D721Med (cell line): ENCODE data around the gene LRATD1.

Source experiments
- DNase-seq: peaks from one replicate; pipeline ENCODE4 v3.0.0; 2011; ENCODE audit warnings: low spot score; ENCODE audit not compliant: insufficient read length
- FAIRE-seq: peaks from 2 replicates; lab custom pipeline; 2011; peaks lifted over from hg19 to GRCh38; lab: Jason Lieb, UNC
- TF ChIP-seq, protein P1 (sequence below): IDR thresholded peaks from 2 replicates; pipeline ENCODE4 v1.5.1; 2012; ENCODE audit warnings: mild to moderate bottlenecking, control low read depth; ENCODE audit not compliant: insufficient read depth; ENCODE audit errors: missing control alignments

Gene LRATD1

DNA sequence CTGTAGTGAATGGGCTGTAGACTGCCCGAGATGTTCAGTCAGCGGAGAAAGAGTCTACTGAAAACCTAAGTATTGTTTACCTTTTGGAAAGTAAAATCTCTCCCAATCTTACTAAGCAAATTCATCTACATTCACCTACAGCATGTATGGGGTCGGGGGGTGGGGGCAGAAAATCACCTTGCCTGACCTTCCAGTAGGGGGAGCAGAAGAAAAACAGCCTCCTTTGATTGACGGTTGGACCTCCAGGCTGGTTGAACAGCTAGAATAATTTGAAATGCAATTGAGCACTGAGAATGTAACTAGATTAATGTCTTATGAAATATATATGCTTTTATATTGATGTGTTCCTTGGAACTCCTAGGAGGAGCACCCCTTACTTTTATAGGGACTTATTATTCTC lies 10.0 kb downstream of the LRATD1 start:
- TF ChIP-seq, protein P1, sequence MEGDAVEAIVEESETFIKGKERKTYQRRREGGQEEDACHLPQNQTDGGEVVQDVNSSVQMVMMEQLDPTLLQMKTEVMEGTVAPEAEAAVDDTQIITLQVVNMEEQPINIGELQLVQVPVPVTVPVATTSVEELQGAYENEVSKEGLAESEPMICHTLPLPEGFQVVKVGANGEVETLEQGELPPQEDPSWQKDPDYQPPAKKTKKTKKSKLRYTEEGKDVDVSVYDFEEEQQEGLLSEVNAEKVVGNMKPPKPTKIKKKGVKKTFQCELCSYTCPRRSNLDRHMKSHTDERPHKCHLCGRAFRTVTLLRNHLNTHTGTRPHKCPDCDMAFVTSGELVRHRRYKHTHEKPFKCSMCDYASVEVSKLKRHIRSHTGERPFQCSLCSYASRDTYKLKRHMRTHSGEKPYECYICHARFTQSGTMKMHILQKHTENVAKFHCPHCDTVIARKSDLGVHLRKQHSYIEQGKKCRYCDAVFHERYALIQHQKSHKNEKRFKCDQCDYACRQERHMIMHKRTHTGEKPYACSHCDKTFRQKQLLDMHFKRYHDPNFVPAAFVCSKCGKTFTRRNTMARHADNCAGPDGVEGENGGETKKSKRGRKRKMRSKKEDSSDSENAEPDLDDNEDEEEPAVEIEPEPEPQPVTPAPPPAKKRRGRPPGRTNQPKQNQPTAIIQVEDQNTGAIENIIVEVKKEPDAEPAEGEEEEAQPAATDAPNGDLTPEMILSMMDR: no peak
- FAIRE-seq (no peak), DNase-seq (no peak)

DNA sequence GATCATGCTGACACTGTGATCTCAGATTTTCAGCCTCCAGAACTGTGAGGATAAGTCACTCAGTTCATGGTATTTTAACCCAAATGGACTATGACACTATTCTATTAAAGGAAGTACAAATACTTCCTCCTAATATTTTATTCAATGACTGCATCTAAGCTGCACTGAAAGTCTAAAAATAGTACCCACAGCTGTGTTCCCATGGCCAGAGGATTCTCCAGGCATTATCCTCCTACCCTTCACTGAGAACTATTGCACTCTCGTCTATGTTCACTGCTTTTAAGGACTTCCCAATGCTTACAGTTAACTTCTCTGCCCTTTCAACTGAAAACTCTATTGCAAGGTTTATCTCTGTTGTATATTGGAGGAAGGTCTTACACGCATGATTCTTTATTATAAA lies 15.2 kb downstream of the LRATD1 start:
- FAIRE-seq (no peak), DNase-seq (no peak)
- TF ChIP-seq, protein P1: no peak

DNA sequence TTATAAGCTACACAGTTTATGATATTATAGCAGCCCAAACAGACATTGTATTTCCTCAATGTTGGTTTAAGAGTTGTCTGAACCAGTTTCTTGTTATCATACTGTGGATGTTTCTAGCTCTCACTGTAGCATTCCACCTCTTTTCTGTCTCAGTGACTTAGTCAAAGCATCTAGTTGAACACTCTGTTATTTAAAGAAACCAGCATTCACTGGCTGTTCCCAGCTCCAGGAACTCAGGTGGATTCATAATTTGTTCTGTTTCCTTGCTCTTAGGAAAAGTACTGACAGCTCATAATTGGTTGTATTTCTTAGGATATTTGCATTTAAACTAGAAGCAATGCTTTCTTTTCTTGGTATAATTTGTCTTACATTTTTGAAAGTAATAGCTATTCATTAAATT lies 17.5 kb downstream of the LRATD1 start:
- DNase-seq: no peak
- FAIRE-seq: no peak
- TF ChIP-seq, protein P1: no peak

DNA sequence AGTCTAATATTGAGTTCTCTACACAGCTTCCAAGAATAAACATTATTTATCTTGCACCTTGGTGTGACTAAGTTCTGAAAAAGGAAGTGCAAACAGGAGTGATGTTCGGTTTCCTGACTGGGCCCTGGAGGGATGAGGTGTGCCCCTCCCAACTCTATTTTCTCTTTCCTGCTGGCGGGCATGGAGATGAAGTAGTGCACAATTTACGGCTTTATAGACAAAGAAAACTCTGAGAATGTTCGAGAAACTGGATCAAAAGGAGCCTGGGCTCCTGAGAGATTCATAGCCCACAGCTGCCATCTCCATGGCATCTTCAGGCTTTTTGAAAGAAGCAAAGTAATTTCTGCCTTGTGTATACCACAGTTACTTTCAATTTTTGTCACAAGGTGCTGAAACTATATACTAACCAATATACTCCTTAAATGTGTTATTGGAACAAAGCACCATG lies 22.3 kb downstream of the LRATD1 start:
- DNase-seq (no peak), FAIRE-seq (no peak)
- TF ChIP-seq, protein P1: no peak

DNA sequence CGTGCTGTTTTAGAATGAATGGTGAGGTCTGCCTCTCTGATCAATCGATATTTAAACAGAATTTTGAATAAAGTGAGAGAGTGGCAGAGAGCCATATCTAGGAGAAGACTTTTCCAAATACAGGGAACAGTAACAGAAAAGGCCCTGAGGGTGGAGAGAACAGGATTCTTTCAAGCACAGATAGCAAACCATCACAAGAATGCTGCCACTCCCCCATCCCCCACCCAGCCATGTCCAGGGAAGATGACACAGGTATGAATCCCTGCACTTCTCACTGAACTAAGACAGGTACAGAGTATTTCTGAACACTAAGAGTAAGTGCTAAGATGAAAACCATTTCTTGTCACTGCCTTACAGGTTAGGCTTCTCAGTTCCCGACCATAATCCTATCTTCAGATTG lies 23.6 kb downstream of the LRATD1 start:
- no peak for FAIRE-seq
- no peak for DNase-seq
- TF ChIP-seq, protein P1: no peak

DNA sequence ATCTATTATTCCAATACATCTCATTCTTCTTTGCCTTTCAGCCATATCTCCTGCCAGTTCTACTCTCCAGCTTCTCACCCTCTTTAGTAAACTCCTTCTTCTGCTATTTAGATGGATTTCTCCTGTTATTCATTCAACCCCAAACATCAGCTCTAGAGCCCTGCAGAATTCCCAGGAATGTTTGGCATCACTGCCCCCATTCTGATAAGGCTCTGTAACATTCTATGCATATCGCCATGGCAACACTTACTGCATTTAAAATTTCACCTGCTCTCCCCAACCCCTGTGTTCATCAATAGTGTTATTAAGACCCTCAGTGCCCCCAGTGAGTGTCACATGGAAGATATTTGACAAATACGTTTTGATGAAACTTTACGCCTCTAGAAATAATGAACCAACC lies 28.6 kb downstream of the LRATD1 start:
- DNase-seq (no peak), FAIRE-seq (no peak)
- TF ChIP-seq, protein P1: no peak

DNA sequence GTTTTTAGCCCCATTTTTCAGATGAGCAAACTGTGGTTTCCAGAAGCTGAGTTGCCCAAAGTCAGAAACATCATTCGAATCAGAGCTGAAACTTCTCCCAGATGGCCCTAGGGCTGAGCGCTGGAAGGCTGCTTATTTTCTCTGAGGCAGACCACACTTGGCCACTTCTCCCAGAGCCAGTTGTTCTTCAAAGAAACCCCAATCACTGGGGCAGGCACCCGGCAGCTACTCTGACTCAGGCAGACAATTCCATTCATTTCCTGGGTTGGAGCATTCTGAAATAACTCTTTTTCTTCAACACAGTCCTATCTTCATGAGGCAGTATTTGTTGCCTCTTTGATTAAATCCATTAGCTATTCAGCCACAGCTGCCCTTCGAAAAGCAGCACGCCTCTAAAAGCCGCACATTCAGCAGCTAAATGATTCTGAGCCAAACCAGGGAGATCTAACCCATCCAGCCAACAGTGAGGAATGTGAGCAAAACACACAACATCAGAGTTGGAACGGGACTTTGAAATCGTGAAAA lies 40.9 kb downstream of the LRATD1 start:
- FAIRE-seq (no peak), DNase-seq (no peak)
- TF ChIP-seq, protein P1: no peak
